HUES48 (cell line): ENCODE results near the gene CGNL1.

Source experiments
- H3K27ac ChIP-seq: one replicate; pipeline ENCODE4 v1.7.0; 2013; ENCODE audit warnings: low read depth, low read length, inconsistent platforms
- H3K27me3 ChIP-seq: 2 replicates; pipeline ENCODE4 v1.6.1; 2013; ENCODE audit warnings: mild to moderate bottlenecking, low read length; ENCODE audit not compliant: control insufficient read depth, insufficient read depth
- H3K36me3 ChIP-seq: 2 replicates; pipeline ENCODE4 v1.6.1; 2013; ENCODE audit warnings: low read length; ENCODE audit not compliant: control insufficient read depth, insufficient read depth
- H3K4me1 ChIP-seq: 2 replicates; pipeline ENCODE4 v1.6.1; 2013; ENCODE audit warnings: mild to moderate bottlenecking, low read length; ENCODE audit not compliant: control insufficient read depth, insufficient read depth
- H3K4me3 ChIP-seq: 2 replicates; pipeline ENCODE4 v1.5.1; 2013; ENCODE audit warnings: mild to moderate bottlenecking, low read depth, low read length
- H3K9ac ChIP-seq: 2 replicates; pipeline ENCODE4 v1.6.1; 2013; ENCODE audit warnings: mild to moderate bottlenecking, low read depth, low read length, moderate library complexity
- H3K9me3 ChIP-seq: 2 replicates; pipeline ENCODE4 v1.6.1; 2013; ENCODE audit warnings: low read length; ENCODE audit not compliant: control insufficient read depth, insufficient read depth

Gene CGNL1

GRCh38 chr15:57571725-57572124, 195.4 kb downstream of the CGNL1 start:
- Histone ChIP-seq H3K27me3 (no peaks in the 10 kb centered on the region), H3K9ac (no peak overlapping the region), H3K27ac (no peak overlapping the region), H3K4me3 (no peak overlapping the region), H3K36me3 (no peaks in the 10 kb centered on the region), H3K9me3 (no peaks in the 10 kb centered on the region), H3K4me1 (peaks cover 5% of the 10 kb centered on the region)

GRCh38 chr15:57572468-57572867, 196.2 kb downstream of the CGNL1 start:
- H3K36me3 ChIP-seq, result no peaks in the 10 kb centered on the region
- no peak overlapping the region for H3K27ac ChIP-seq
- peaks cover 5% of the 10 kb centered on the region for H3K4me1 ChIP-seq
- no peaks in the 10 kb centered on the region for H3K9me3 ChIP-seq
- H3K4me3 ChIP-seq, result no peak overlapping the region
- H3K9ac ChIP-seq, result no peak overlapping the region
- H3K27me3 ChIP-seq, result no peaks in the 10 kb centered on the region

- Histone ChIP-seq H3K9ac (no peak overlapping the region), H3K27ac (no peak overlapping the region), H3K27me3 (no peaks in the 10 kb centered on the region), H3K4me1 (peaks cover 5% of the 10 kb centered on the region), H3K36me3 (no peaks in the 10 kb centered on the region), H3K9me3 (no peaks in the 10 kb centered on the region), H3K4me3 (no peak overlapping the region)
Measured at GRCh38 chr15:57573151-57573550, 196.8 kb downstream of the CGNL1 start.

- Histone ChIP-seq H3K27me3 (no peaks in the 10 kb centered on the region), H3K4me3 (no peak overlapping the region), H3K27ac (no peak overlapping the region), H3K9ac (no peak overlapping the region), H3K36me3 (no peaks in the 10 kb centered on the region), H3K9me3 (no peaks in the 10 kb centered on the region), H3K4me1 (peaks cover under 1% of the 10 kb centered on the region)
Measured at GRCh38 chr15:57575363-57575762, 199.1 kb downstream of the CGNL1 start.

- Histone ChIP-seq H3K4me3 (no peak overlapping the region), H3K9ac (no peak overlapping the region), H3K36me3 (no peaks in the 10 kb centered on the region), H3K27ac (no peak overlapping the region), H3K27me3 (no peaks in the 10 kb centered on the region), H3K9me3 (no peaks in the 10 kb centered on the region), H3K4me1 (no peaks in the 10 kb centered on the region)
Measured at GRCh38 chr15:57578288-57578900, 202.1 kb downstream of the CGNL1 start.

GRCh38 chr15:57580428-57580827, 204.1 kb downstream of the CGNL1 start:
- Histone ChIP-seq H3K36me3 (no peaks in the 10 kb centered on the region), H3K27me3 (no peaks in the 10 kb centered on the region), H3K4me3 (no peak overlapping the region), H3K9me3 (no peaks in the 10 kb centered on the region), H3K9ac (no peak overlapping the region), H3K27ac (no peak overlapping the region), H3K4me1 (no peaks in the 10 kb centered on the region)

- no peak overlapping the region for H3K4me3 ChIP-seq
- no peaks in the 10 kb centered on the region for H3K9me3 ChIP-seq
- no peak overlapping the region for H3K9ac ChIP-seq
- H3K27ac ChIP-seq, result no peak overlapping the region
- H3K27me3 ChIP-seq, result no peaks in the 10 kb centered on the region
- no peaks in the 10 kb centered on the region for H3K36me3 ChIP-seq
- no peaks in the 10 kb centered on the region for H3K4me1 ChIP-seq
Measured at GRCh38 chr15:57580866-57581265, 204.6 kb downstream of the CGNL1 start.

- Histone ChIP-seq H3K36me3 (no peaks in the 10 kb centered on the region), H3K9me3 (no peaks in the 10 kb centered on the region), H3K27ac (no peak overlapping the region), H3K4me3 (no peak overlapping the region), H3K9ac (no peak overlapping the region), H3K27me3 (no peaks in the 10 kb centered on the region), H3K4me1 (no peaks in the 10 kb centered on the region)
Measured at GRCh38 chr15:57582090-57582489, 205.8 kb downstream of the CGNL1 start.

GRCh38 chr15:57583282-57583681, 207.0 kb downstream of the CGNL1 start:
- no peak overlapping the region for H3K9ac ChIP-seq
- no peak overlapping the region for H3K27ac ChIP-seq

GRCh38 chr15:57583720-57584119, 207.4 kb downstream of the CGNL1 start:
- H3K36me3 ChIP-seq, result no peaks in the 10 kb centered on the region
- H3K9me3 ChIP-seq, result no peaks in the 10 kb centered on the region
- H3K27me3 ChIP-seq, result no peaks in the 10 kb centered on the region
- H3K27ac ChIP-seq, result no peak overlapping the region
- H3K9ac ChIP-seq, result no peak overlapping the region
- H3K4me3 ChIP-seq, result no peak overlapping the region
- no peaks in the 10 kb centered on the region for H3K4me1 ChIP-seq

More at GRCh38 chr15:57583282-57583681, 207.0 kb downstream of the CGNL1 start:
- Histone ChIP-seq H3K4me1 (no peaks in the 10 kb centered on the region), H3K9me3 (no peaks in the 10 kb centered on the region), H3K4me3 (no peak overlapping the region), H3K27me3 (no peaks in the 10 kb centered on the region), H3K36me3 (no peaks in the 10 kb centered on the region)

GRCh38 chr15:57586661-57587424, 210.5 kb downstream of the CGNL1 start:
- Histone ChIP-seq H3K36me3 (no peaks in the 10 kb centered on the region), H3K4me1 (0 out of 2 replicates have a peak, but pooled peaks cover 3% of the 10 kb centered on the region), H3K9ac (no peak overlapping the region), H3K27ac (no peak overlapping the region), H3K27me3 (peaks cover 19% of the 10 kb centered on the region), H3K9me3 (no peaks in the 10 kb centered on the region), H3K4me3 (no peak overlapping the region)
